GM12892 (cell line): Measurements from ENCODE around the gene CD55.

ENCODE experiments used
- POLR2A ChIP-seq: IDR thresholded peaks from 2 replicates; pipeline ENCODE4 v1.6.1; 2011; ENCODE audit warnings: low read depth, low read length, control low read depth
- POLR2AphosphoS5 ChIP-seq: IDR thresholded peaks from 2 replicates; pipeline ENCODE4 v1.6.1; 2011; ENCODE audit warnings: low read depth, low read length, control low read depth

GRCh38 chr1:207321079-207321789, at the start of gene CD55:
- TF ChIP-seq POLR2A (peak; percentile 90), POLR2AphosphoS5 (peak; percentile 67; the same call in 1 of the 2 replicates)
